ENCODE results near the gene CCDC60. TPM values are rescaled to one million over a fixed set of nuclear protein-coding genes. Genes with fewer than 3 reads are reported as not detected.

CCDC60 gene
- total RNA-seq, 1 donor from 2014 or later, result not detected

- no peak for TF ChIP-seq CTCF (IDR thresholded peaks at IDR 0.05)
- Mint-ChIP-seq H3K4me3 (ENCODE audit: unreplicated experiment) (no peak overlapping the region), H3K9me3 (ENCODE audit: low read depth) (no peaks in the 10 kb centered on the region), H3K27me3 (ENCODE audit: low read depth) (peaks cover 3% of the 10 kb centered on the region), H3K36me3 (ENCODE audit: low read depth) (no peaks in the 10 kb centered on the region), H3K27ac (ENCODE audit: unreplicated experiment) (no peak overlapping the region), H3K4me1 (ENCODE audit: low read depth) (no peaks in the 10 kb centered on the region)
- no peak for DNase-seq (ENCODE audit: low spot score)
Observed at GRCh38 chr12:119299130-119299529, 35.4 kb upstream of the CCDC60 start.

DNA sequence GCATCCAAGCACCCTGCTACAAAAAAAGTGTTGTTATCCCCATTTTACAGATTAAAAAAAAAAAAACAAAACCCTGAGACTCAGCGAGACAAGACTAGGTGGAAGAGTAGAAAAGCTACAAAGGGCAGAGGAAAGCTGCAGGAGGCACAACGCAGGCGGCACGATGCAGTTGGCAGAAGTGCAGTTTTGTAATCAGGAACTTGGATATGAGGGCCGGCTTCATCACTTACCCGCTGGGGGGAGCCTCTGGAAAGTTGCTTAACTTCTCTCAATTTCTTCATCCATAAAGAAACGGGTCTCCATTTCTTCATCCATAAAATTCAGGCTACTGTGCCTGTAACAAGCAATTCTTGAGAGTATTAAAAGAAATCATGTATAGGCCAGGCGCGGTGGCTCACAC, 33.1 kb upstream of the CCDC60 start:
- no peaks in the 10 kb centered on the region for H3K36me3 Mint-ChIP-seq (ENCODE audit: low read depth)
- no peak overlapping the region for H3K4me3 Mint-ChIP-seq (ENCODE audit: unreplicated experiment)
- no peaks in the 10 kb centered on the region for H3K9me3 Mint-ChIP-seq (ENCODE audit: low read depth)
- no peak for DNase-seq (ENCODE audit: low spot score)
- no peak for TF ChIP-seq CTCF (IDR thresholded peaks at IDR 0.05)
- H3K4me1 Mint-ChIP-seq (ENCODE audit: low read depth), result no peaks in the 10 kb centered on the region
- H3K27ac Mint-ChIP-seq (ENCODE audit: unreplicated experiment), result no peak overlapping the region
- no peaks in the 10 kb centered on the region for H3K27me3 Mint-ChIP-seq (ENCODE audit: low read depth)

- Mint-ChIP-seq H3K27me3 (ENCODE audit: low read depth) (no peaks in the 10 kb centered on the region), H3K4me1 (ENCODE audit: low read depth) (no peaks in the 10 kb centered on the region), H3K36me3 (ENCODE audit: low read depth) (no peaks in the 10 kb centered on the region), H3K4me3 (ENCODE audit: unreplicated experiment) (no peak overlapping the region), H3K27ac (ENCODE audit: unreplicated experiment) (no peak overlapping the region), H3K9me3 (ENCODE audit: low read depth) (peaks cover 4% of the 10 kb centered on the region)
- TF ChIP-seq CTCF (IDR thresholded peaks at IDR 0.05), result no peak
- no peak for DNase-seq (ENCODE audit: low spot score)
Observed at GRCh38 chr12:119302451-119303080, 32.0 kb upstream of the CCDC60 start.

DNA sequence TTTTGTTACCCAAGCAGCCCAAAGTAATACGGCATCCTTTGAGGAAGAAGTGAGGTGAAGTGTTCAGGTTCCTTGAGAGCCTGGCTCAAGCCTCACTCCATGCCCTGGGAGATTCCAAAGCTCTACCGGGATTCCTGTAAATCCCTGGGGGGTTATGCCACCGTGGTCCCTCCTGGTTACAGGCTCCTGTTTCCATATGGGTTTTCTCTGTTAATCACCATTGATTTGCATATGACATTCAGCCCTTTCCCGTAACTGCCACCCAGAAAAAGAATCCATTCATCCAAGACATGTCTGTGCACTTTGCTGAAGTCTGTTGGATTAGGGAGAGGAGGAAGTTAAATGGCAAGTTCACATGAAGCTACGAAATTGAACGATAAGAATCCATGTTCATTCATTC, 27.9 kb upstream of the CCDC60 start:
- Mint-ChIP-seq H3K9me3 (ENCODE audit: low read depth) (peaks cover 6% of the 10 kb centered on the region), H3K4me1 (ENCODE audit: low read depth) (no peaks in the 10 kb centered on the region), H3K27me3 (ENCODE audit: low read depth) (no peaks in the 10 kb centered on the region), H3K27ac (ENCODE audit: unreplicated experiment) (no peak overlapping the region), H3K4me3 (ENCODE audit: unreplicated experiment) (no peak overlapping the region), H3K36me3 (ENCODE audit: low read depth) (no peaks in the 10 kb centered on the region)
- TF ChIP-seq CTCF (IDR thresholded peaks at IDR 0.05), result no peak
- DNase-seq (ENCODE audit: low spot score), result no peak

- Mint-ChIP-seq H3K27me3 (ENCODE audit: low read depth) (no peaks in the 10 kb centered on the region), H3K27ac (ENCODE audit: unreplicated experiment) (no peak overlapping the region), H3K4me3 (ENCODE audit: unreplicated experiment) (no peak overlapping the region), H3K36me3 (ENCODE audit: low read depth) (no peaks in the 10 kb centered on the region), H3K4me1 (ENCODE audit: low read depth) (no peaks in the 10 kb centered on the region), H3K9me3 (ENCODE audit: low read depth) (peaks cover 6% of the 10 kb centered on the region)
- no peak for TF ChIP-seq CTCF (IDR thresholded peaks at IDR 0.05)
- no peak for DNase-seq (ENCODE audit: low spot score)
Observed at GRCh38 chr12:119307747-119308146, 26.8 kb upstream of the CCDC60 start.
